Neuronal stem cell (in vitro differentiated cells): ENCODE data around the gene EFNA5.

Source experiments
- DNase-seq: peaks from one replicate; pipeline ENCODE4 v3.0.0-alpha.2; 2013; ENCODE audit warnings: low spot score
- H2AFZ ChIP-seq: one replicate; pipeline ENCODE4 v1.6.1; 2013; ENCODE audit warnings: mild to moderate bottlenecking, low read length, inconsistent platforms
- H2AK5ac ChIP-seq: 2 replicates; pipeline ENCODE4 v1.6.1; 2013; ENCODE audit warnings: low read depth, mild to moderate bottlenecking, inconsistent platforms, low read length, moderate library complexity, mixed read lengths
- H2BK120ac ChIP-seq: 2 replicates; pipeline ENCODE4 v1.6.1; 2013; ENCODE audit warnings: low read depth, mild to moderate bottlenecking, inconsistent platforms, low read length, moderate library complexity, mixed read lengths
- H2BK12ac ChIP-seq: one replicate; pipeline ENCODE4 v1.6.1; 2013; ENCODE audit warnings: low read length, inconsistent platforms
- H2BK15ac ChIP-seq: 2 replicates; pipeline ENCODE4 v1.6.1; 2013; ENCODE audit warnings: mild to moderate bottlenecking, low read length, inconsistent platforms, mixed read lengths
- H2BK5ac ChIP-seq: one replicate; pipeline ENCODE4 v1.6.1; 2013; ENCODE audit warnings: inconsistent platforms, mild to moderate bottlenecking, low read length, moderate library complexity
- H3K14ac ChIP-seq: one replicate; pipeline ENCODE4 v1.6.1; 2013; ENCODE audit warnings: low read length, inconsistent platforms
- H3K18ac ChIP-seq: 2 replicates; pipeline ENCODE4 v1.6.1; 2013; ENCODE audit warnings: low read length, inconsistent platforms
- H3K23ac ChIP-seq: 2 replicates; pipeline ENCODE4 v1.6.1; 2013; ENCODE audit warnings: low read depth, mild to moderate bottlenecking, mixed read lengths, low read length, inconsistent platforms; ENCODE audit not compliant: poor library complexity
- H3K27ac ChIP-seq: replicated peaks from 3 replicates; pipeline ENCODE4 v1.5.1; 2013; ENCODE audit warnings: low read length, inconsistent platforms
- H3K27me3 ChIP-seq, 3 experiments: 2 replicates each; pipeline ENCODE4 v1.6.1; 2013; ENCODE audit warnings: low read length in 3 of 3, mild to moderate bottlenecking in 2 of 3, inconsistent platforms in 1 of 3, low read depth in 1 of 3, mixed read lengths in 1 of 3, moderate library complexity in 1 of 3; ENCODE audit not compliant: control insufficient read depth in 3 of 3, insufficient read depth in 3 of 3
- H3K36me3 ChIP-seq, 2 donors: replicated peaks in 1 of 2; 2 replicates each; pipeline ENCODE4 v1.6.1; 2013; ENCODE audit warnings: low read length in 2 of 2; ENCODE audit not compliant: control insufficient read depth in 2 of 2, insufficient read depth in 2 of 2
- H3K4ac ChIP-seq: 2 replicates; pipeline ENCODE4 v1.6.1; 2013; ENCODE audit warnings: inconsistent platforms, mild to moderate bottlenecking, low read length, moderate library complexity
- H3K4me1 ChIP-seq, 2 donors: 1 replicate in 1 of 2; 2 replicates in 1 of 2; pipeline ENCODE4 v1.6.1; 2013; ENCODE audit warnings: low read length in 2 of 2, low read depth in 1 of 2; ENCODE audit not compliant: control insufficient read depth in 2 of 2, insufficient read depth in 1 of 2
- H3K4me2 ChIP-seq: one replicate; pipeline ENCODE4 v1.6.1; 2013; ENCODE audit warnings: mild to moderate bottlenecking, low read length, inconsistent platforms; ENCODE audit not compliant: insufficient read depth, poor library complexity, severe bottlenecking
- H3K4me3 ChIP-seq, 2 donors: 2 replicates each; pipeline ENCODE4 v1.5.1; 2013; ENCODE audit warnings: low read length in 2 of 2, mild to moderate bottlenecking in 2 of 2, inconsistent platforms in 1 of 2, moderate library complexity in 1 of 2
- H3K79me1 ChIP-seq: one replicate; pipeline ENCODE4 v1.6.1; 2013; ENCODE audit warnings: low read depth, mild to moderate bottlenecking, inconsistent platforms, low read length, moderate library complexity
- H3K9ac ChIP-seq: one replicate; pipeline ENCODE4 v1.6.1; 2013; ENCODE audit warnings: mild to moderate bottlenecking, low read depth, low read length, inconsistent platforms; ENCODE audit not compliant: poor library complexity
- H3K9me3 ChIP-seq, 2 donors: replicated peaks in 1 of 2; 2 replicates each; pipeline versions ENCODE3 to v1.6.1; 2013; ENCODE audit warnings: low read length in 2 of 2, mild to moderate bottlenecking in 2 of 2, inconsistent platforms in 1 of 2, low read depth in 1 of 2, mixed read lengths in 1 of 2, moderate library complexity in 1 of 2; ENCODE audit not compliant: control insufficient read depth in 2 of 2, insufficient read depth in 1 of 2
- H4K8ac ChIP-seq: one replicate; pipeline ENCODE4 v1.6.1; 2013; ENCODE audit warnings: low read depth, mild to moderate bottlenecking, inconsistent platforms, low read length, moderate library complexity
- H4K91ac ChIP-seq: one replicate; pipeline ENCODE4 v1.6.1; 2013; ENCODE audit warnings: low read length, low read depth, mild to moderate bottlenecking, inconsistent platforms; ENCODE audit not compliant: poor library complexity
- WGBS, 2 donors: extraction: QIAGEN DNeasy Blood & Tissue Kit; methylation state at CpG; one replicate each; pipeline ENCODE4 v1.1.7; 2013; ENCODE audit warnings: missing lambda C conversion rate in 2 of 2, mixed read lengths in 1 of 2; ENCODE audit not compliant: insufficient read length in 2 of 2, insufficient replicate concordance in 1 of 2; ENCODE audit errors: extremely low coverage in 2 of 2; 5-methylcytosine and 5-hydroxymethylcytosine counted together

Gene EFNA5

DNA sequence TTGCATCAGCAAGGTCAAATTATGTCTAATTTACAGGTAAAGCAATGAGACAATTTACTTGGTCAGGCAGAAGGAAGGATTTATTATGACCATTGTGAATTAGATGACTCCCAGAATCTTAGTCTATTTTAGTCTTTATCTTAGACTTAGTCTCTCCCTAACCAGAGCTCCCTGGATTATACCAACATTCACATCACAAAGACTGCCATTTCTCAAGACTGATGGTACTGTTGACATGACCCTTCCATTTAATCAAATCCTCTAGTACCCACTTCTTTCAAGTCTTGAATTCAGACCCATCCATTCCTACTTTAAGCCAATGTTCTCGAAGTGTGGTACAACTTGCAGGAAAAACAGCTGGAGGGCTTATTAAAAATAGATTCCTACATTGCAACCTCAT is 257.0 kb downstream of the EFNA5 start:
- H3K9me3 ChIP-seq = no peaks in the 10 kb centered on the region
- no peaks in the 10 kb centered on the region for H3K4me1 ChIP-seq
- no peak overlapping the region for H3K14ac ChIP-seq
- H3K27ac ChIP-seq = no peak overlapping the region
- no peaks in the 10 kb centered on the region for H3K79me1 ChIP-seq
- H3K23ac ChIP-seq = no peak overlapping the region
- DNase-seq = no peak
- H4K91ac ChIP-seq = no peak overlapping the region
- H3K9ac ChIP-seq = no peak overlapping the region
- H2BK12ac ChIP-seq = no peak overlapping the region
- H2BK120ac ChIP-seq = no peak overlapping the region
- H3K36me3 ChIP-seq = peaks cover 0 to 22% of the 10 kb centered on the region in 2 donors
- H2AFZ ChIP-seq = no peak overlapping the region
- no peak overlapping the region for H2AK5ac ChIP-seq
- H2BK5ac ChIP-seq = no peak overlapping the region
- H3K4ac ChIP-seq = no peak overlapping the region
- no peak overlapping the region for H3K4me3 ChIP-seq
- H3K27me3 ChIP-seq = no peaks in the 10 kb centered on the region
- no peak overlapping the region for H3K4me2 ChIP-seq
- H2BK15ac ChIP-seq = no peak overlapping the region
- no peak overlapping the region for H3K18ac ChIP-seq
- no CpG with 5 or more reads among the region's 1 CpG for whole genome bisulfite sequencing, 2 donors
- no peak overlapping the region for H4K8ac ChIP-seq

DNA sequence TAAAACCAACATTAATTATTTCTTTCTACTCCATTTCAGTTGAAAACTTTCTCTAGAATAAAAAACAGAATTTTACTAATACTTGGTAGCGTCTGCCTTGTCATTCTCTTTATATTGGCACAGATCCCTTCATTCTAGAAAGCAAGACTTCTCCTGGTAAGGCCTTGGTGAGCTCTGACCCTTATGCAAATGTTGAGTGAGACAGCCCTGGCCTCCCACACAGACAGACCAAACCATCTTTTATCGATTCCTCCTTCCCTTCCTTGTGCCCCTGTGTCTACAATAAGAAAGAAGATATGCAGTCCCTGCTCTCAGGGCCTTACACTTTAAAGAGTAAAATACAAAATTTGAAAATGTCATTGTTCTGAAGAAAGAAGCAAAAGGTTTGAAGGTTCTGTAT is 262.2 kb downstream of the EFNA5 start:
- Histone ChIP-seq H3K18ac (no peak overlapping the region), H3K27me3 (no peaks in the 10 kb centered on the region), H2BK120ac (no peak overlapping the region), H2BK12ac (no peak overlapping the region), H2BK15ac (no peak overlapping the region), H3K36me3 (peaks cover 1 to 36% of the 10 kb centered on the region in 2 donors), H2BK5ac (no peak overlapping the region), H3K4me2 (no peak overlapping the region), H3K4ac (no peak overlapping the region), H4K8ac (no peak overlapping the region), H3K4me3 (no peak overlapping the region), H4K91ac (no peak overlapping the region), H3K9me3 (no peaks in the 10 kb centered on the region), H3K27ac (no peak overlapping the region), H3K23ac (no peak overlapping the region), H3K9ac (no peak overlapping the region), H3K14ac (no peak overlapping the region), H2AK5ac (no peak overlapping the region), H2AFZ (no peak overlapping the region), H3K4me1 (peaks cover 2 to 12% of the 10 kb centered on the region in 2 donors), H3K79me1 (no peaks in the 10 kb centered on the region)
- no CpG with 5 or more reads among the region's 2 CpGs for WGBS, 2 donors
- no peak for DNase-seq

- Histone ChIP-seq H3K27me3 (no peaks in the 10 kb centered on the region), H3K27ac (no peak overlapping the region), H4K91ac (no peak overlapping the region), H3K36me3 (peaks cover 1 to 36% of the 10 kb centered on the region in 2 donors), H2AFZ (no peak overlapping the region), H3K9me3 (no peaks in the 10 kb centered on the region), H2BK12ac (no peak overlapping the region), H3K4me1 (peaks cover 3 to 20% of the 10 kb centered on the region in 2 donors), H2BK120ac (no peak overlapping the region), H2BK15ac (no peak overlapping the region), H3K14ac (no peak overlapping the region), H2BK5ac (no peak overlapping the region), H4K8ac (no peak overlapping the region), H3K4ac (no peak overlapping the region), H3K23ac (no peak overlapping the region), H3K9ac (no peak overlapping the region), H3K4me2 (no peak overlapping the region), H3K4me3 (no peak overlapping the region), H2AK5ac (no peak overlapping the region), H3K18ac (no peak overlapping the region), H3K79me1 (no peaks in the 10 kb centered on the region)
- WGBS, 2 donors = no CpG with 5 or more reads among the region's 3 CpGs
- DNase-seq = no peak
Measured at GRCh38 chr5:107407713-107408298, 262.9 kb downstream of the EFNA5 start.

DNA sequence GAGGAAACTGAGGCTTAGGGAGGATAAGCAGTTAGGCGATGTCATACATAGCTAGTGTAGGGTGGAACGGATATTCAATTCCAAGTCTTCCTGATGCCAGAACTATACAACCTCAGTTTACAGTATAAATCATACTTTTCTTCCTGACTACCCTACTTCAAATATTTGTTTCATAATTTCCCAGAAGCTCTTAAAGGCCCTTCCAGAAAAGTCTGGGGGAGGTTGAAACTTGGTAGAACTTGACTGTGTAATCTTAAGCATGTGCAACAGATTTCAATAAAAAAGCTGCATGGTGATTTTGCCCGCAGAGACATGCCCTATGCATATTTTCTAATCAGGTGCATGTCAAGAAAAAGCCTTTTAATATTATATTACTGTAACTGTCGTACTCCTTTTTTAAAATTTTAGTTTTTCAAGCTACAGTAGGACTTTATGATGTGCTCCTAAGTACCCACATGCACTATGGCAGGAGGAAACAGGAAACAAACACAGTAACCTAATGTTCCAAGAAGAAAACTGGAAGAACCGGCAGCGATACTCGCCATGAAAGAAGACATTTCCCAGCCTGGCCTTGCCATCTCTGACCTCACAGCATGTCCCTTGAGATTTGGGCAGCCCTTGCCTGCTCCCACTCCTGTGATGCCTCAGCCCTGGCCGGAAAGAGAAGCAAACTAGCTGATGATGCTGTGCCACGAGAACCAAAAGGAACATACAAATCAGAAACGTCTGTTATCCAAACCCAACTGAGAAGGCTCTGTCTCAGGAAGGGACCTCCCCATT is 266.0 kb downstream of the EFNA5 start:
- no peak for DNase-seq
- Histone ChIP-seq H3K36me3 (peaks cover 1 to 31% of the 10 kb centered on the region in 2 donors), H2BK120ac (no peak overlapping the region), H3K27me3 (no peaks in the 10 kb centered on the region), H3K14ac (no peak overlapping the region), H4K8ac (no peak overlapping the region), H3K4ac (no peak overlapping the region), H3K9me3 (no peaks in the 10 kb centered on the region), H2BK12ac (no peak overlapping the region), H3K18ac (no peak overlapping the region), H3K9ac (no peak overlapping the region), H2AFZ (no peak overlapping the region), H2BK15ac (no peak overlapping the region), H4K91ac (no peak overlapping the region), H3K4me3 (no peak overlapping the region), H3K4me1 (peaks cover 4 to 41% of the 10 kb centered on the region in 2 donors), H2BK5ac (no peak overlapping the region), H3K23ac (no peak overlapping the region), H2AK5ac (no peak overlapping the region), H3K27ac (no peak overlapping the region), H3K4me2 (no peak overlapping the region), H3K79me1 (no peaks in the 10 kb centered on the region)
- WGBS, 2 donors = no CpG with 5 or more reads among the region's 10 CpGs
